HEK293 (cell line): ENCODE data around the gene TMEM135.

Experiments
- CTCF ChIA-PET: fragments of 350-600 bp; formaldehyde crosslinking; extraction: SDS; loops from one replicate; lab custom pipeline; 2021; ENCODE audit warnings: antibody characterized with exemption; lab: Yijun Ruan, JAX
- POLR2A ChIA-PET: fragments of 300-600 bp; formaldehyde crosslinking; extraction: SDS; loops from one replicate; lab custom pipeline; 2020; ENCODE audit warnings: antibody characterized with exemption, inconsistent platforms; lab: Yijun Ruan, JAX
- H3K27ac ChIP-seq: fragments of 200-500 bp; sonication (Bioruptor generic); 2 replicates; pipeline ENCODE4 v1.5.1; 2014; ENCODE audit warnings: low read depth, low read length, control low read depth, inconsistent platforms; ENCODE audit errors: extremely low read depth
- H3K36me3 ChIP-seq, 2 experiments: fragments of 200-500 bp in 1 of 2; sonication (Bioruptor generic) in 1 of 2; 1 replicate in 1 of 2; 2 replicates in 1 of 2; pipeline ENCODE4 v1.5.1; 2014 to 2017; ENCODE audit warnings: inconsistent platforms in 2 of 2, low read length in 2 of 2; ENCODE audit not compliant: control insufficient read depth in 2 of 2, insufficient read depth in 1 of 2
- H3K4me1 ChIP-seq: fragments of 200-500 bp; sonication (Bioruptor generic); 2 replicates; pipeline ENCODE4 v1.5.1; 2014; ENCODE audit warnings: mild to moderate bottlenecking, low read length, inconsistent platforms; ENCODE audit not compliant: control insufficient read depth, insufficient read depth
- H3K4me3 ChIP-seq: 2 replicates; pipeline ENCODE4 v1.5.1; 2011; ENCODE audit warnings: low read depth, mild to moderate bottlenecking, control low read depth, low read length, moderate library complexity
- H3K9me3 ChIP-seq: fragments of 200-500 bp; sonication (Bioruptor generic); 2 replicates; pipeline ENCODE4 v1.5.1; 2014; ENCODE audit warnings: low read depth, low read length, inconsistent platforms; ENCODE audit not compliant: control insufficient read depth, insufficient read depth
- BCL11B ChIP-seq: fragments of 450-650 bp; formaldehyde crosslinking; IDR thresholded peaks from 2 replicates; pipeline ENCODE4 v1.5.1; 2016; ENCODE audit warnings: low read depth, missing biosample characterization, missing genetic modification characterization
- EGR2 ChIP-seq: fragments of 450-650 bp; formaldehyde crosslinking; IDR thresholded peaks from 2 replicates; pipeline ENCODE4 v1.5.1; 2016; ENCODE audit warnings: low read depth, missing biosample characterization, missing genetic modification characterization
- HOXA7 ChIP-seq: sonication (generic); formaldehyde crosslinking; IDR thresholded peaks from 2 replicates; pipeline ENCODE4 v1.8.1; 2022; ENCODE audit warnings: missing genetic modification reagents, borderline replicate concordance
- INSM2 ChIP-seq: fragments of 450-650 bp; formaldehyde crosslinking; IDR thresholded peaks from 2 replicates; pipeline ENCODE4 v1.5.1; 2016; ENCODE audit warnings: missing biosample characterization, missing genetic modification characterization
- PRDM2 ChIP-seq: fragments of 450-650 bp; formaldehyde crosslinking; IDR thresholded peaks from 2 replicates; pipeline ENCODE4 v1.5.1; 2016; ENCODE audit warnings: missing biosample characterization, missing genetic modification characterization, borderline replicate concordance
- RBAK ChIP-seq: fragments of 450-650 bp; formaldehyde crosslinking; IDR thresholded peaks from 2 replicates; pipeline ENCODE4 v1.5.1; 2016; ENCODE audit warnings: missing biosample characterization, missing genetic modification characterization
- SP3 ChIP-seq: fragments of 450-650 bp; formaldehyde crosslinking; IDR thresholded peaks from 2 replicates; pipeline ENCODE4 v1.5.1; 2016; ENCODE audit warnings: missing biosample characterization, missing genetic modification characterization
- ZBTB21 ChIP-seq: fragments of 450-650 bp; formaldehyde crosslinking; IDR thresholded peaks from 2 replicates; pipeline ENCODE4 v1.5.1; 2017; ENCODE audit warnings: missing biosample characterization, missing genetic modification characterization
- ZEB2 ChIP-seq: fragments of 450-650 bp; formaldehyde crosslinking; IDR thresholded peaks from 2 replicates; pipeline ENCODE4 v1.5.1; 2016; ENCODE audit warnings: missing biosample characterization, missing genetic modification characterization
- ZNF146 ChIP-seq: fragments of 450-650 bp; formaldehyde crosslinking; IDR thresholded peaks from 2 replicates; pipeline ENCODE4 v1.5.1; 2016; ENCODE audit warnings: missing biosample characterization, missing genetic modification characterization
- ZNF157 ChIP-seq: fragments of 450-650 bp; formaldehyde crosslinking; IDR thresholded peaks from 2 replicates; pipeline ENCODE4 v1.5.1; 2016; ENCODE audit warnings: missing biosample characterization, missing genetic modification characterization
- ZNF341 ChIP-seq: fragments of 450-650 bp; formaldehyde crosslinking; IDR thresholded peaks from 2 replicates; pipeline ENCODE4; 2016; ENCODE audit warnings: low read depth, missing biosample characterization, missing genetic modification characterization
- ZNF394 ChIP-seq: fragments of 450-650 bp; formaldehyde crosslinking; IDR thresholded peaks from 2 replicates; pipeline ENCODE4 v1.5.1; 2016; ENCODE audit warnings: missing biosample characterization, missing genetic modification characterization, mild to moderate bottlenecking, moderate library complexity, borderline replicate concordance
- ZNF426 ChIP-seq: fragments of 450-650 bp; formaldehyde crosslinking; IDR thresholded peaks from 2 replicates; pipeline ENCODE4 v1.5.1; 2017; ENCODE audit warnings: missing biosample characterization, missing genetic modification characterization, mild to moderate bottlenecking, inconsistent platforms, moderate library complexity
- ZNF473 ChIP-seq: fragments of 450-650 bp; formaldehyde crosslinking; IDR thresholded peaks from 2 replicates; pipeline ENCODE4 v1.5.1; 2017; ENCODE audit warnings: missing biosample characterization, missing genetic modification characterization
- ZNF623 ChIP-seq: fragments of 450-650 bp; formaldehyde crosslinking; IDR thresholded peaks from 2 replicates; pipeline ENCODE4 v1.5.1; 2016; ENCODE audit warnings: missing biosample characterization, missing genetic modification characterization
- ZNF629 ChIP-seq: fragments of 450-650 bp; formaldehyde crosslinking; IDR thresholded peaks from 2 replicates; pipeline ENCODE4 v1.5.1; 2017; ENCODE audit warnings: missing biosample characterization, missing genetic modification characterization
- ZNF837 ChIP-seq: fragments of 450-650 bp; formaldehyde crosslinking; IDR thresholded peaks from 2 replicates; pipeline ENCODE4 v1.5.1; 2016; ENCODE audit warnings: missing biosample characterization, missing genetic modification characterization
- TF ChIP-seq, protein P1 (sequence below): fragments of 450-650 bp; formaldehyde crosslinking; IDR thresholded peaks from 2 replicates; pipeline ENCODE4 v1.5.1; 2017; ENCODE audit warnings: missing biosample characterization, missing genetic modification characterization
- TF ChIP-seq, protein P2 (sequence below): fragments of 450-650 bp; IDR thresholded peaks from 2 replicates; pipeline ENCODE4 v1.5.1; 2018; ENCODE audit warnings: missing biosample characterization, mild to moderate bottlenecking, missing genetic modification characterization
- TF ChIP-seq, protein P3 (sequence below): fragments of 450-650 bp; formaldehyde crosslinking; IDR thresholded peaks from 2 replicates; pipeline ENCODE4; 2016; ENCODE audit warnings: missing biosample characterization, missing genetic modification characterization

Gene TMEM135

GRCh38 chr11:87035976-87036583 is 1.7 kb upstream of the TMEM135 start:
- H3K4me3 ChIP-seq, result no peak overlapping the region
- CTCF ChIA-PET, result interaction anchor here (0.5 to 1.4 kb wide), 2 partner anchors 41 to 246 kb away, joined by 3 read pairs; no protein-coding TSS in a partner anchor
- no peaks in the 10 kb centered on the region for H3K9me3 ChIP-seq
- H3K36me3 ChIP-seq, result no peaks in the 10 kb centered on the region
- POLR2A ChIA-PET, result interaction anchor here (0.7 to 2.6 kb wide), 3 partner anchors 81 to 296 kb away, joined by 3 to 15 read pairs (median 4); partner anchors contain the start of gene FZD4
- no peak overlapping the region for H3K27ac ChIP-seq
- no peak for TF ChIP-seq ZNF146 (tag by site-specific recombination)
- TF ChIP-seq ZNF341, result no peak
- TF ChIP-seq, protein P1, sequence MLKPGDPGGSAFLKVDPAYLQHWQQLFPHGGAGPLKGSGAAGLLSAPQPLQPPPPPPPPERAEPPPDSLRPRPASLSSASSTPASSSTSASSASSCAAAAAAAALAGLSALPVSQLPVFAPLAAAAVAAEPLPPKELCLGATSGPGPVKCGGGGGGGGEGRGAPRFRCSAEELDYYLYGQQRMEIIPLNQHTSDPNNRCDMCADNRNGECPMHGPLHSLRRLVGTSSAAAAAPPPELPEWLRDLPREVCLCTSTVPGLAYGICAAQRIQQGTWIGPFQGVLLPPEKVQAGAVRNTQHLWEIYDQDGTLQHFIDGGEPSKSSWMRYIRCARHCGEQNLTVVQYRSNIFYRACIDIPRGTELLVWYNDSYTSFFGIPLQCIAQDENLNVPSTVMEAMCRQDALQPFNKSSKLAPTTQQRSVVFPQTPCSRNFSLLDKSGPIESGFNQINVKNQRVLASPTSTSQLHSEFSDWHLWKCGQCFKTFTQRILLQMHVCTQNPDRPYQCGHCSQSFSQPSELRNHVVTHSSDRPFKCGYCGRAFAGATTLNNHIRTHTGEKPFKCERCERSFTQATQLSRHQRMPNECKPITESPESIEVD (tag by site-specific recombination), result no peak
- no peak for TF ChIP-seq EGR2 (tag by site-specific recombination)
- TF ChIP-seq, protein P2, sequence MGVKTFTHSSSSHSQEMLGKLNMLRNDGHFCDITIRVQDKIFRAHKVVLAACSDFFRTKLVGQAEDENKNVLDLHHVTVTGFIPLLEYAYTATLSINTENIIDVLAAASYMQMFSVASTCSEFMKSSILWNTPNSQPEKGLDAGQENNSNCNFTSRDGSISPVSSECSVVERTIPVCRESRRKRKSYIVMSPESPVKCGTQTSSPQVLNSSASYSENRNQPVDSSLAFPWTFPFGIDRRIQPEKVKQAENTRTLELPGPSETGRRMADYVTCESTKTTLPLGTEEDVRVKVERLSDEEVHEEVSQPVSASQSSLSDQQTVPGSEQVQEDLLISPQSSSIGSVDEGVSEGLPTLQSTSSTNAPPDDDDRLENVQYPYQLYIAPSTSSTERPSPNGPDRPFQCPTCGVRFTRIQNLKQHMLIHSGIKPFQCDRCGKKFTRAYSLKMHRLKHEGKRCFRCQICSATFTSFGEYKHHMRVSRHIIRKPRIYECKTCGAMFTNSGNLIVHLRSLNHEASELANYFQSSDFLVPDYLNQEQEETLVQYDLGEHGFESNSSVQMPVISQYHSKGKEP (tag by site-specific recombination), result no peak
- TF ChIP-seq ZBTB21 (tag by site-specific recombination), result no peak
- no peak for TF ChIP-seq ZNF426 (tag by site-specific recombination)
- TF ChIP-seq RBAK, result no peak
- no peak for TF ChIP-seq ZNF394 (tag by site-specific recombination)
- no peak for TF ChIP-seq ZNF623 (tag by site-specific recombination)
- TF ChIP-seq SP3 (tag by site-specific recombination), result no peak
- TF ChIP-seq ZNF629 (tag by site-specific recombination), result no peak
- no peak for TF ChIP-seq ZNF473 (tag by site-specific recombination)
- TF ChIP-seq, protein P3, sequence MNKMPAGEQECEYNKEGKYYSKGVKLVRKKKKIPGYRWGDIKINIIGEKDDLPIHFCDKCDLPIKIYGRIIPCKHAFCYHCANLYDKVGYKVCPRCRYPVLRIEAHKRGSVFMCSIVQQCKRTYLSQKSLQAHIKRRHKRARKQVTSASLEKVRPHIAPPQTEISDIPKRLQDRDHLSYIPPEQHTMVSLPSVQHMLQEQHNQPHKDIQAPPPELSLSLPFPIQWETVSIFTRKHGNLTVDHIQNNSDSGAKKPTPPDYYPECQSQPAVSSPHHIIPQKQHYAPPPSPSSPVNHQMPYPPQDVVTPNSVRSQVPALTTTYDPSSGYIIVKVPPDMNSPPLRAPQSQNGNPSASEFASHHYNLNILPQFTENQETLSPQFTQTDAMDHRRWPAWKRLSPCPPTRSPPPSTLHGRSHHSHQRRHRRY (tag by site-specific recombination), result no peak
- TF ChIP-seq ZNF157 (tag by site-specific recombination), result no peak
- no peak for TF ChIP-seq INSM2 (tag by site-specific recombination)
- H3K4me1 ChIP-seq, result no peaks in the 10 kb centered on the region

GRCh38 chr11:87036756-87037449 is 831 bp upstream of the TMEM135 start:
- H3K9me3 ChIP-seq, result no peaks in the 10 kb centered on the region
- ChIA-PET CTCF (interaction anchor here (0.5 to 1.4 kb wide), 7 partner anchors 36 to 245 kb away, joined by 3 to 4 read pairs (median 3); no protein-coding TSS in a partner anchor), POLR2A (interaction anchor here (0.6 to 2.6 kb wide), 7 partner anchors 10 to 556 kb away, joined by 3 to 15 read pairs (median 5); partner anchors contain the start of gene FZD4)
- H3K4me3 ChIP-seq, result peak overlapping the region; percentile 94
- H3K27ac ChIP-seq, result peak overlapping the region; percentile 43; the same call in 1 of the 2 replicates
- H3K4me1 ChIP-seq, result no peaks in the 10 kb centered on the region
- no peaks in the 10 kb centered on the region for H3K36me3 ChIP-seq
- TF ChIP-seq PRDM2 (tag by site-specific recombination) (no peak), HOXA7 (CRISPR knock-in tag) (no peak), ZNF837 (tag by site-specific recombination) (no peak), ZEB2 (tag by site-specific recombination) (no peak), BCL11B (tag by site-specific recombination) (no peak), ZBTB21 (tag by site-specific recombination) (no peak)
